Pulmonary artery endothelial cell (primary cell): ENCODE measurements around the gene TCF7L2. TPM values are rescaled to one million over a fixed set of nuclear protein-coding genes. Genes with fewer than 3 reads are reported as not detected.

Experiments
- DNase-seq: peaks from one replicate; pipeline ENCODE4 v3.0.0-alpha.2; 2011; ENCODE audit warnings: low read depth, low spot score
- total RNA-seq: library from RNA; depleted of rRNA; stranded (reverse); fragments of >200 nt; gene quantifications from 2 replicates; pipeline ENCODE4 v1.2.3, GENCODE V29; 2014

Gene TCF7L2
- total RNA-seq = 1.9 and 3.1 TPM in 2 replicates

DNA sequence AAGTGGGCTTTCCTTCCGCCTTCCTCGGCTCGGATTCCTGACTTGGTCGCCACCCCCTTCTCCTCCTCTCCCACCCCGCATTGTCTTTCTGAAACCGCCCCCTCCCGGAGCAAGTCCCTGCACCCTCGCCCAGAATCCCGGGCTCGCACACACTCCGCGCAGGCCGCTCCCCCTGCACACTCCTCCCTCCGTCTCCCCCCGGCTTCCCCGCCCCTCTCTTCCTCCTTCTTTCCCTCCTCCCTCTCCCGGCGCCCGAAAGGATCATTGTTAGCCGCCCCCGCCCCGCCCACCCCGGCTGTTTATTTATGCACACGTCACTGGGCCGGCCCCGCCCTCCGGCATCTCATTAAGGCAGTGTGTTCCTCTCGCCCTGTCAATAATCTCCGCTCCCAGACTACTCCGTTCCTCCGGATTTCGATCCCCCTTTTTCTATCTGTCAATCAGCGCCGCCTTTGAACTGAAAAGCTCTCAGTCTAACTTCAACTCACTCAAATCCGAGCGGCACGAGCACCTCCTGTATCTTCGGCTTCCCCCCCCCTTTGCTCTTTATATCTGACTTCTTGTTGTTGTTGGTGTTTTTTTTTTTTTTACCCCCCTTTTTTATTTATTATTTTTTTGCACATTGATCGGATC is at the start of gene TCF7L2:
TSS of gene TCF7L2 (plus strand) at position 373 of the 633 bp plus-strand sequence. CDS start 510 bp downstream, outside the sequence.
- peak; percentile 92 for DNase-seq

DNA sequence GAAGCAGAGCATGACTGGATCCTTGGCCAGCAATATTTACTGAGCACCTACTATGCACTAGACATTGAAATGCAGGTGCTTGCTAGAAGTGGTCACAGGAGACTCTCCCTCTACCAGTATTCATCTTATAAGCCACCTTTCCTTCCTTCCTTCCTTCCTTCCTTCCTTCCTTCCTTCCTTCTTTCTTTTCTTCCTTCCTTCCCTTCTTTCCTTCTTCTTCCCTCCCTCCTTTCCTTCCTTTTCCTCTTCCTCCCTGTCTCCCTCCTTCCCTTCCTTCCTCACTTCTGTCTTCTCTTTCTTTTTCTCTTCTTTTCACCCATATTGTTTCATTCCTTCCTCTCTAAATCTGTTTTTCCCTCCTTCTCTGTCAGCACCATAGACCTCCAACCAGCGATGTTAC is 47.3 kb upstream of the TCF7L2 start:
- DNase-seq = no peak

DNA sequence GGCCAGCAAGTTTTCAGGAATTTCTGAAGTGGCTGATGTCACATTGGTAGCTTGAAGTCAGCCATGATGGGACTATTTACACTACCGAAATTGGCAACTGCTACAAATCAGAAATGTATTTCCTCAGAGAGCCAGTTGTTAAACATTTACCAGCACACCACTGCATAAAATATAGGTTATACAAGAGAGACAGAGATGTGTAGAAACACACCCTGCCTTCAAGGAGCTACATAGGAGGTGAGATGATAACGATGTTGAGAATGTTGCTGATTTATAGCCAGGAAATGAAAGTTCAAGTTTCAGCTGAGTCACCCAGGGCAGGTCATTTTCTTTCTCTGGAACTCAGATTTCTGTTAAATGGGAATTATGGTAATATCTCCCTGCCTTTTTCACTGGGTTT is 46.0 kb upstream of the TCF7L2 start:
- no peak for DNase-seq

DNA sequence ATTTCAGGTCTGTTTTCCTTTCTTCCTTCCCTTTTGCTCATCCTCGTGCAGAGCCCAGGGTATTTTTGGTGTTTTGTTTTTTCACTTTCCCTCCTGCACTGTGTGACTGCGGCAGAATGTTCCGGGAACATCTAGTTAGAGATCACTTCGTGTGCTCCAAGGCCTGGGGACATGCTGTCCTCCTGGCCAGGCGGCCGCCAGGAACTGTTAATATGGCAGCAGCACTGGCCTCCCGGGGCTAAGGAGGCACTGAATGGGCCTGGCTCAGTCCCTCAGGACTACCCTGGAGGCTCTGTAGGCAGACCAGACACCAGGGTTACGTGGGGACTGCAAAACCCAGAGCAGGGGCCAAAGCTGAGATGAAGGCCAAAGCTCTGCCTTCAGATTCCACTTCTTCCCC is 43.1 kb upstream of the TCF7L2 start:
- DNase-seq = no peak

DNA sequence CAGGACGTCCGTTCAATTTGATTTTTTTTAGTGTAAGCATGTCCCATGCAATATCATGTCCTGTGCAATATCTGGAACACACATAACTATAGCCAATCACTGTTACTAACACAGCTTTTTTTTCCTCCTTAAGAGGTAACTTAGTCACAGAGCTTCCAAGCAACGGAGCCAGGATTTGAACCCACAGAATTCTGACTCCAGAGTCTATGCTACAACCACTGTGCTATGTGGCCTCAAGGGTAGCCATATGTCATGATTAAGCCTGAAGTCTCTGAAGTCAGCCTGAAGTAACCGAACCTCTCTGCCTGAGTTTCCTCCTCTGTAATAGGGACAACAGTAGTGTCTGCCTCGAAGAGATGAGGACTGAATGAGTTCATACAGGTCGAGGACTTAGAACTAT is 42.2 kb upstream of the TCF7L2 start:
- DNase-seq = no peak

DNA sequence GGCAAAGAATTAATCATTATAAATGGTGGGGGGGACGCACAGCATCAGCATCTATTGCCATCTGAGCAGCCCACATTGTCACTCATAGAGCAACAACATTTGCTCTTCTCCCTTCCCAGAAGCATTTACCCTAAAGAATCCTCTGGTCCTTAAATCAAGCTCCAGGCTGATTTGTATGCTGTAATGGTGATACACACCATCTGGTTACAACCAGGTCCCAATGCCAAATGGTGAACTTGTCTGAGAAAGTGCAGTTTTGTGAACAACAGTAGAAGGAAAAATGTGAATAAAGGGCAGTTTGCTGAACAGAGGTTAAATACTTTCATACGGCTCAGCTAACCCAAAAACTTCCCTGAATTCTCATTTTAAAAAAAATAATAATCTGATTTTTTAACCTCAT is 38.8 kb upstream of the TCF7L2 start:
- DNase-seq = no peak

DNA sequence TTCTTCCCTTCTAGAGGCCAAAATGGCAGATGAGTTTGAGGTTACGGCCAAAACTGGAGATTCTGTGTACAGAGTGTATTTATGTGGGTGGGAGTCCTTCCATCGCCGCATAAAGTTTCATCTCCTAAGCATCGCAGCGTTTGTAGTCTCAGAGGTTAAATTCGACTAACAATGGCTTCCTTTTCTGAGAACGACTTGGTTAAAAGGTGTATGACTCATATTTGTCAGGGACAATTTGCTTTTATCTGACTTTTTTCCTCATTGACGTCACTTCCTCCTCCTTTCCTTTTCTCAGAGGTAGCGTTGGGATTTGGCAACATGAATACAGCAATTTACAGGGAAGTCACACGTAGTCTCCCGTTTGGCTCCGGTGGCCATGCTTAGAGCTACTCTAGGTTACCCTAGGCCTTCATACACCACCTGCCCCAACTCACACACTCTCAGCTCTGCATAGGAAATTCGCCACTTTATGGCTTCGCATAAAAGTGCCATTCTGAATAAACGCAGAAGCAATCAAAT is 37.6 kb upstream of the TCF7L2 start:
- peak; percentile 24 for DNase-seq

DNA sequence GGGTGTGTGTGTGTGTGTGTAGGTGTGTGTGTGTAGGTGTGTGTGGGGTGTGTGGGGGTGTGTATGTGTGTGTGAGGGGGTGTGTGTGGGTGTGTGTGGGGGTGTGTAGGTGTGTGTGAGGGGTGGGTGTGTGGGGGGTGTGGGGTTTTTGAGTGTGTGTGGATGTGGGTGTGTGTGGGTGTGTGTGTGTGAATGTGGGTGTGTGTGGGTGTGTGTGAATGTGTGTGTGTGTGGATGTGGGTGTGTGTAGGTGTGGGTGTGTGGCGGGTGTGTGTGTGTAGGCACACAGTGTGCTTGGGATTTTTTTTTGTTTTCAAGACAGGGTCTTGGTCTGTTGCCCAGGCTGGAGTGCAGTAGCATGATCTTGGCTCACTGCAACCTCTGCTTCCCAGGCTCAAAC is 36.8 kb upstream of the TCF7L2 start:
- no peak for DNase-seq

DNA sequence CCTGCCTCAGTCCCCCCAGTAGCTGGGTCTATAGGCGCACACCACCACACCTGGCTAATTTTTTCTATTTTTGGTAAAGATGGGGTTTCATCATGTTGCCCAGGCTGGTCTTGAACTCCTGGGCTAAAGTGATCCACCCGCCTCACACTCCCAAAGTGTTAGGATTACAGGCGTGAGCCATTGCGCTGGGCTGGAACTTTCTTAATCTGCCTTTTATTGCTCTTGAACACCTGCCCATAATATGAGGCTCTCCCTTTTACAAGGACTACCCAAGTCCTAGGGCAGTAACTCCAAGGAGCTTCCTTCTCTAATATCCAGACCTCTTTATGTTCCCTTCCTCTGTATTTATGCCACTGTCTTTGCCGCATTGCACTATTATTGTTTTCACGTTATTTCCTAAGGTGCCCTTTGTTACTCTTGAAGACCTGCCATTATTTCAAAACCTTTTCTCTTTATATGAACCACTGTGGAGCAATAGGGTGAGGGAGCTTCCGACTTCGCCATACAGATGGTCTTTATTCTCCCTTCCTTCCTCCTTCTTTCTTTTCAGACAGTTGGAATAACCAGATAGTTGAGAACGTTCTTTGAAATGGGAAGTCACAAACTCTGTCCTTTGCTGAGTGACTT is 36.3 kb upstream of the TCF7L2 start:
- no peak for DNase-seq

DNA sequence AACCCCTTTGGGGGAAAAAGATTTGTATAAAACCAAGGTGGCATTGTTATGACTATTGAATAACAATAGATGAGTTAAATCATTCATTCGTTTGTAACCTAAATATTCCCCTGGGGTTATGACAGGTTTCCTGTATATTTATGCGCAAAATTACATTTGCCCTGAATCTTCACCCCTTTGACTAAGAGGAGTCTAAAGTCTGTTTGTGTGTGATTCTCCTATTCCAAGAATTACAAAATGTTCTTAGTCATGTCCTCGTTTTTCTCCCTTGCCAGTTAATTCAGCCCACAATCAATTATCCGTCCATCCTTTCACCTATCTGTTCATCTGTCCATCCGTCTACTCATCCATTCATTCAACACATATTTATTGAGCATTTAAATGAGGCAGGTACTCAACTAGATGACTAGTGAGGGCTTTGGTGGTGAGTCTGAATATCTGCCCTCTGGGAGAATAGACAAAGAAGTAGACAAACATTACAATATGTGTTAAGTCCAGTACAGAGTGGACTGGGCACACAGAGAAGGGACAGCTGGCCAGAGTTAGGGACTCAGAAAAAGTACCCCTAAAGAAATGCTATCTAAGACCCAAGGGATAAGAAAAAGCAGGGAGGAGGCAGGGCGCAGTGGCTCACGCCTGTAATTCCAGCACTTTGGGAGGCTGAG is 35.6 kb upstream of the TCF7L2 start:
- no peak for DNase-seq

DNA sequence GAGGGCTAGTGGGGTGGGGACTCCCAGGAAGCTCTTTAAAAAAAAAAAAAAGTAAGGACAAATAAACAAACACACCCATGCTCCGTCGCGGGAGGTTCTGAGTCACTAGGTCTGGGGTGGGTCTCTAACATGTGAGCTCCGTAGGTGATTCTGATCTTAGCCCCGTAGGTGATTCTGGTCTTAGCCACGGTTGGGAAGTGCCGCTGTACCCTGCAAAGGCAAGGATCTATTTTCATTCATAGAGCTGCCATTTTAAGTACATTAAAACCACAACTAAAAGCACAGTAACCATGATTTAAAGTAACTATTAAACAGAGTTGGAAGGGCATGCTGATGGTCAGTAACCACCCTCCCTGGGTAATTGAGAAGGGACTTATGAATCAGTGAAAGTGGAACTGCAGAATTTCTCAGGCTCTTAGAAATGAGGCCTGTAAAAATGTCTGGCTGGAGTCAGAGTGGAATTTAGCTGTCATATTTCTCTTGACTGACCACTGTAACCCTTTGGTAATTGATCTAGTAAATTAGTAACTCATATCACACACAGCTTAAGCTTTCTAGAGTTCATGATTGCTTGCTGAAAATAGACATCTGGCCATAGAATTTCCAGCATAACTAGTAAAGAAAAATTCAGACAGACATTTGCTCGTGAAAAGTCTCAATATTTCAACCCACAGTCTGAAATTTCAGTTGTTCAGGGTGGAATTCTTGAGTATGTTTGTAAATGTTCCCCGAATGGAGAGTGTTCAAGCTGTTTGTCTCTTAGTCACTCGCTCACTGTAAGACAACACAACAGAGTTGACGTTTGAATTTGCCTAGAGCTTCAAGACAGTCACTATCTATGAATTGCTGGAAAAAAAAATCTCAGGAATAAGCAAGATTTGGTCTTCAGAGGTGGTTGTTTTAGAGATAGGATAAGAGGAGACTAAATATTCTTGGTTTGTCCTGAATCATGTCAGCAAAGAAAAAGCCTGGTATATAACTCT is 34.2 kb upstream of the TCF7L2 start:
- no peak for DNase-seq

DNA sequence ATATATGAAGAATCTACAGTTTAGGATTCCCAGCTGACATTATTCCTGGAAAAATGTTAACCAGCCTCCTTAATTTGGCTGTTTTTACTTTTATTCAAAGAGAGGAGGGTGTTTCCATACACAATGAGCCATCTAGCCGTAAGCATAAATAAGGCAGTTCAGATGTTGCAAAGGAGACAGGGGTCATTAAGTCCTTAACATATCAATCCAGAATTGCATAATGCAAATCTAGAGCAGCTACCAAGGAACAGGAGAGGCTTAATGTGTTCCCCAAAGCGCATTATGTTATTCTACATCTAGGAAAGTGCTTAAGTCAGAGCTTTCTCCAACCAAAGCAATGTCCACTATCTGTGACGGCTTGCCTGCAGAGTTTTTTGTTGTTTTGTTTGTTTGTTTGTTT is 32.4 kb upstream of the TCF7L2 start:
- no peak for DNase-seq

DNA sequence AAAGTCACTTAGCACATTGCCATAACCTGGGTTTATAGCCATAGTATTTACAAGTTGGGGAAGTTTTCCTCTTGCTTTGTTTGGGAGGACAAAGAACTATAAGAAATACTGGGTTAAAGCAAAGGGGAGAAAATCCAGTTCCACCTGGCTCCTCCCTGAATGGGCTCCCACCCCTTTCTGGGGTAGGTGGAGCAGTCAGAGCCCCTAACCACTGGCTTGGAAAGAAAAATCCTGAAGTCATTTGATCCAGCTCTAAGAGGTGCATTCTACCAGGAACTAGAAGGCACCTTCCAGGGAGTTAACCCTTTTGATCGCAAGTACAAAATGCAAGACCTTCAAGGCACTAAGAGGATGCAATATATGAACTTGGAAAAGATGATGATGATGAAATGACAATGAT is 31.3 kb upstream of the TCF7L2 start:
- no peak for DNase-seq

DNA sequence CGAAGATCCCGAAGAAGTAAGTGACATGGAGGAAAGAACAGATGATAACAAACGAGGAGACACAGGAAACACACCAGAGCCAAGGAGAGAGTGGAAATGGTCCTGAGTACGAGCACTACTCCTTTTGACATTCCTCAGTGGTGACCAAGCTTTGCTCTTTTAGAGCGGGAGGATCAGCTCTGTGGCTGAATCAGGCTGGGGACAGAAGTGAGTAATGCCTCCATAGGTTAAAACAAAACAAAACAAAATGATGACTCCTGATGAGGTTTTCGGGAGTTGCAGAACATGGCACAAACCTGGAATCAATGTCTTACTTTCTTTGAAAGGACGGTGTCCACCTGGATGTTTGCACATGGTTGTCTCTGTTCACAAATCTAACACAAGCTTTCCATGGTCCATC is 30.3 kb upstream of the TCF7L2 start:
- no peak for DNase-seq

DNA sequence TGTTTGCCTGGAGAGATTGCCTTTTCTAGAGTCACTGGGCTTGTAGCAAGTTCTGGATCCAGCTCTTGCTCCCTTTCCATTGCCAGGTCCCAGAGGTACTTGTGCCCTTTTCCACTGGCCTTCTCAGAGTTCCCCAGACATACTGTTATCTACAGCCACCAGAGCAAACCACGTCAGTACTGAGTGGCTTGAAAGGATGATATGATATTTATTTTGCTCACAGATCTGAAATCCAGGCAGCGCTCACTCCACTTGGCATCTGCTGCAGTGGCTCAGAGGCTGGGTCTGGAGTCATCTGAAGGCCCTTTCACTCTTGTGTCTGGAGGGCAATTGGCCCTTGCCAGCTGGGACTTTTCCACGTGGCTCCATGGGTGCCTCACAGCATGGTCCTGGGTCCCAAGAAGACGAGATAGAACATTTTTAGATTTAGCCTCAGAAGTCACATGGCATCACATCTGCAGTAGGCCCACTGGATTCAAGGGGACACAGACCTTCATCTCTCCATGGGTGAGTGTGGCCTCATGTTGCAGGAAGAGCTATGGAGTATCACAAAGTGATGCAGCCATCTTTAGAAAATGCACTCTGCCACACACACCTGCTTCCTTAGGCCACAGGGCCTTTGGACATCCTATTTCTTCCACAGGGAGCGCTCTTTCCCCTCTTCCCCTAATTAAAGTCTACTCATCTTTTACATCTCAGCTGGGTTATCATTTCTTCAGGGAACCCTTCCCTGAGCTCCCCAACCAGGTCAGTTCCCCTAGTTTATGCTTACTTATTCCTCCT is 22.9 kb upstream of the TCF7L2 start:
- DNase-seq = no peak

DNA sequence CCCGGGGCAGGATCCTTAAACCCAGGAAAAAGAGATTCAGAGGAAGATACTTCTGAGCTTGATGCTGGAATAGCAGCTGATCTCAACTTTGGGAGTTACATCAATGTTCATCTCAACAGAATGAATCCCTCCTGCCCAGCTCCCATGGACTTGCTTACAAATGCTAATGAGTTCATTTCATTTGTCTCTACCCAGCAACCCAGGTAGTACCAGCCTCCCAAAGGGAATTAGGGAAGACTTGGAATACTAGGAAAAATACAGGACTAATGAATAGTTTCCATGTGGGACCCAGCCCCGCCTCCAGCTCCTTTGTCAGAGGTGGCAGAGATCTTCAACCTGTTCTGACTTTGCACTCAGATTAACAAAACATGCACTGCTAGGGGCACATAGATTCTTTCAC is 22.1 kb upstream of the TCF7L2 start:
- no peak for DNase-seq

DNA sequence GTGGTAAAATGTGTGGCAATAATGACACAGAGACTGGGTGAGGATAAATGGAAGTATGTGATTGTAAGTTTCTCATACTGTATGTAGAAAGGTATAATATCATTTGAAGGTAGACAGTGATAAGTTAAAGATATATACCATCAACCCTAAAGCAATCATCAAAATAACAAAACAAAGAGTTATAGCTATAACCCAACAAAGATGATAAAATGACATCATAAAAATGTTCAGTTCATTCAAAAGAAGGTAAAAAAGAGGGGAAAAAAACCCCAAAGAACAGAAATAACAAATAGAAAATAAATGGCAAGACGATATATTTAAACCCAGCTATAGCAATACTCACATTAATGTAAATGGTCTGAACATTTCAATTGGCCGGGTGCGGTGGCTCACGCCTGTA is 17.4 kb upstream of the TCF7L2 start:
- DNase-seq = no peak

DNA sequence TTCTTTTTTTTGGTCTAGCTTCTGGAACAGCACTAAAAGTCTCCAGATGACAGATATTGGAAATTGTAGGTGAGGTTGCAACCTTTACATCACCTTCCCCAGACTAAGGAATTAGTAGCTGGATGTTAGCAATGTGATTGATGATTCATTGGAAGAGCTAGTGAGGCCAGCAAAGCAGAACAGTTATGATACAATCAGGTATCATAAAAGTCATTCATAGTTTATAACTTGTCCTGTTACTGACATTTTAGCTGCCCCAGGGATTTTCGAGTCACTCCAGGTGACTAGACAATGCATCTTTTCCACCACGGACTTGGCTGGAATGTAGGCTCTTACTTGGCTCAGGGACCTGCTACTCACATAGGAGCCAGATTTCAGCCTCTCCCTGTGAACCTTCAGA is 15.9 kb upstream of the TCF7L2 start:
- DNase-seq = no peak

DNA sequence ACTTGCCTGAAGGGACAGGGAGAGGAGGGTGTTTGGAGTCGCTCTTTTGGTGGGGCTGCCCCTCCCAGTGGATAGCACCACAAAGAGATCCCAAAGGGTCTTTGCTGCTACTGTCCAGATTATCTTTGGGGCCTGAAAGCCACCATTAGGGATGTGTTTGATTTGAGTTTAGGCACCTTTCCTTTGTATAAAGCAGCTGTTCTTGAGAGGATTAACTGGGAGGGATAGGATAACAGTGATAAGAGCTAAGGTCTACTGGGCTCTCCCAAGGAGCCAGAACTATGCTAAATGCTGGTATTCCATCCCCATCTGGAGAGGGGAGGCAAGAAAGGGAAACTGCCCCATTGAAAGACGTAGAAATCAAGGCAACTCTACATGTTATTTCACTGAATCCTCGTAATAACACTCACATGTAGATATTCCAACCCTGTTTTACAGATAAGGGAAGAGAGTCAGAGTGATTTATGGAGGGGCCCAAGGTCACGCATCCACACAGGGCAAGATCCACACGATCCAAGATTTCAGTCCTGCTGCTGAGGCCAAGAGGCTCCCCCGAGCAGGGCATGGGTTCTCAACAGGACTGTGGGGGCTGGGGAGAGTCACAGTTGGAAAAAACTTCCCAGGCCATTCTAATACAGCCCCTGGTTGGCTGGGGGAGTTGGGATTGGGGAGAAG is 11.1 kb upstream of the TCF7L2 start:
- DNase-seq = no peak

DNA sequence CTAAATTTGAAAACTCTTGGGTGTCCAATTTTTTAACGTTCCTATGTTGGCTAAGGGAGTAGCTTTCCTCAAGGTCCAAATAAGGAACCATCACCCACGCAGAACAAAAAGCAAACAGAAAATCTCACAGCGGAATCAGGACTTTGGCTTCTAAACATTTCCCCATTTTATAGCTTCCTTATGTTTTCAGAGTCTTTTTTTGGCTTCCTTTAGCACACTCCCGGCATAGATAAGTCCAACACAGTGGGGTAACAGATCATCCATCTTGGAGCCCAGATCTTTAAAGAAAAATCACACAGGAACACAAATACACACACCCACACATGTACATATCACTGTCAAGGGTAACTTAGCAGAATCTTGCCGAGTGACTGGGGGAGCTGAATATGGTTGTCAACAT is 4.2 kb upstream of the TCF7L2 start:
- DNase-seq = no peak
